ENCODE results near the gene BCL11B. TPM values are rescaled to one million over a fixed set of nuclear protein-coding genes. Genes with fewer than 3 reads are reported as not detected.

Gene BCL11B
- total RNA-seq, 1 donor from 2014 or later, result 0.67 TPM

- DNase-seq (ENCODE audit: low spot score), result peak; percentile 80
These were observed 2.9 kb downstream of the BCL11B start for GRCh38 chr14:99268810-99269707.

GRCh38 chr14:99267837-99268781 lies 3.9 kb downstream of the BCL11B start:
- DNase-seq (ENCODE audit: low spot score), result peak; percentile 69

- no peak for DNase-seq (ENCODE audit: low spot score)
These were observed 4.6 kb downstream of the BCL11B start for GRCh38 chr14:99267381-99267780.

GRCh38 chr14:99266181-99267178 lies 5.5 kb downstream of the BCL11B start:
- DNase-seq (ENCODE audit: low spot score), result peak; percentile 92

GRCh38 chr14:99265571-99265970 lies 6.4 kb downstream of the BCL11B start:
- DNase-seq (ENCODE audit: low spot score), result peak; percentile 43

GRCh38 chr14:99264691-99265450 lies 7.1 kb downstream of the BCL11B start:
- DNase-seq (ENCODE audit: low spot score), result peak; percentile 73

GRCh38 chr14:99263564-99264330 lies 8.2 kb downstream of the BCL11B start:
- no peak for DNase-seq (ENCODE audit: low spot score)

- DNase-seq (ENCODE audit: low spot score), result peak; percentile 69
These were observed 9.0 kb downstream of the BCL11B start for GRCh38 chr14:99262977-99263448.

GRCh38 chr14:99261912-99262787 lies 9.8 kb downstream of the BCL11B start:
- peak; percentile 84 for DNase-seq (ENCODE audit: low spot score)

GRCh38 chr14:99260587-99261551 lies 11.1 kb downstream of the BCL11B start:
- DNase-seq (ENCODE audit: low spot score), result peak; percentile 75

GRCh38 chr14:99260116-99260515 lies 11.9 kb downstream of the BCL11B start:
- DNase-seq (ENCODE audit: low spot score), result peak; percentile 28

- peak; percentile 45 for DNase-seq (ENCODE audit: low spot score)
These were observed 12.9 kb downstream of the BCL11B start for GRCh38 chr14:99258876-99259726.

- DNase-seq (ENCODE audit: low spot score), result peak; percentile 57
These were observed 13.6 kb downstream of the BCL11B start for GRCh38 chr14:99258341-99258861.

GRCh38 chr14:99257673-99258221 lies 14.2 kb downstream of the BCL11B start:
- DNase-seq (ENCODE audit: low spot score), result peak; percentile 75

GRCh38 chr14:99257122-99257672 lies 14.8 kb downstream of the BCL11B start:
- no peak for DNase-seq (ENCODE audit: low spot score)
